ENCODE data around the gene ANO7. TPM values are rescaled to one million over a fixed set of nuclear protein-coding genes. Genes with fewer than 3 reads are reported as not detected.
A peak's percentile ranks its signal among the peaks of the same experiment; 100 is the strongest.

ANO7 gene
- total RNA-seq, 2 experiments from 2014 or later = 2.1 to 2.4 TPM

- Mint-ChIP-seq H3K9me3 (ENCODE audit: low read depth) (no peaks in the 10 kb centered on the region), H3K4me3 (no peak overlapping the region), H3K27ac (peak overlapping the region; percentile 11), H3K27me3 (no peaks in the 10 kb centered on the region), H3K4me1 (no peaks in the 10 kb centered on the region), H3K36me3 (ENCODE audit: low read depth) (peaks cover 84% of the 10 kb centered on the region)
- ATAC-seq (no peak), DNase-seq (no peak)
- intact Hi-C loops (cut with DNase I, micrococcal nuclease) = no loop called here
- CTCF ChIA-PET = no interaction called here
- POLR2A ChIA-PET = no interaction called here
Observed at GRCh38 chr2:241242306-241242705, 53.8 kb downstream of the ANO7 start.

GRCh38 chr2:241244368-241244767 is 55.9 kb downstream of the ANO7 start:
- H3K36me3 Mint-ChIP-seq (ENCODE audit: low read depth) = peaks cover 83% of the 10 kb centered on the region
- no peaks in the 10 kb centered on the region for H3K27me3 Mint-ChIP-seq
- no peak overlapping the region for H3K27ac Mint-ChIP-seq
- no peak for ATAC-seq
- intact Hi-C loops (cut with DNase I, micrococcal nuclease) = no loop called here
- no peak for DNase-seq
- ChIA-PET POLR2A (no interaction called here), CTCF (interaction anchor here (0.6 kb wide), 1 partner anchor 46 kb away, joined by 3 read pairs; no protein-coding TSS in a partner anchor)
- no peaks in the 10 kb centered on the region for H3K4me1 Mint-ChIP-seq
- H3K4me3 Mint-ChIP-seq = no peak overlapping the region
- H3K9me3 Mint-ChIP-seq (ENCODE audit: low read depth) = no peaks in the 10 kb centered on the region

GRCh38 chr2:241248289-241248688 is 59.8 kb downstream of the ANO7 start:
- intact Hi-C loops (cut with DNase I, micrococcal nuclease) = no loop called here
- ChIA-PET POLR2A (no interaction called here), CTCF (no interaction called here)
- ATAC-seq = no peak
- no peak overlapping the region for H3K4me3 Mint-ChIP-seq
- peaks cover 71% of the 10 kb centered on the region for H3K36me3 Mint-ChIP-seq (ENCODE audit: low read depth)
- H3K4me1 Mint-ChIP-seq = no peaks in the 10 kb centered on the region
- DNase-seq = no peak
- no peaks in the 10 kb centered on the region for H3K27me3 Mint-ChIP-seq
- no peak overlapping the region for H3K27ac Mint-ChIP-seq
- H3K9me3 Mint-ChIP-seq (ENCODE audit: low read depth) = no peaks in the 10 kb centered on the region

GRCh38 chr2:241248897-241249296 is 60.4 kb downstream of the ANO7 start:
- ChIA-PET CTCF (no interaction called here), POLR2A (no interaction called here)
- H3K4me3 Mint-ChIP-seq = no peak overlapping the region
- no peak for DNase-seq
- no peaks in the 10 kb centered on the region for H3K27me3 Mint-ChIP-seq
- peaks cover 71% of the 10 kb centered on the region for H3K36me3 Mint-ChIP-seq (ENCODE audit: low read depth)
- ATAC-seq = no peak
- intact Hi-C loops (cut with DNase I, micrococcal nuclease) = no loop called here
- no peaks in the 10 kb centered on the region for H3K9me3 Mint-ChIP-seq (ENCODE audit: low read depth)
- no peaks in the 10 kb centered on the region for H3K4me1 Mint-ChIP-seq
- H3K27ac Mint-ChIP-seq = no peak overlapping the region

GRCh38 chr2:241249654-241250053 is 61.2 kb downstream of the ANO7 start:
- Mint-ChIP-seq H3K27me3 (no peaks in the 10 kb centered on the region), H3K9me3 (ENCODE audit: low read depth) (no peaks in the 10 kb centered on the region), H3K4me3 (no peak overlapping the region), H3K36me3 (ENCODE audit: low read depth) (peaks cover 68% of the 10 kb centered on the region), H3K4me1 (no peaks in the 10 kb centered on the region), H3K27ac (no peak overlapping the region)
- ChIA-PET CTCF (no interaction called here), POLR2A (no interaction called here)
- intact Hi-C loops (cut with DNase I, micrococcal nuclease) = no loop called here
- ATAC-seq (no peak), DNase-seq (no peak)

- CTCF ChIA-PET = no interaction called here
- intact Hi-C loops (cut with DNase I, micrococcal nuclease) = no loop called here
Observed at GRCh38 chr2:241252778-241253475, 64.5 kb downstream of the ANO7 start.

GRCh38 chr2:241254904-241255351 is 66.5 kb downstream of the ANO7 start:
- Mint-ChIP-seq H3K36me3 (ENCODE audit: low read depth) (peaks cover 60% of the 10 kb centered on the region), H3K27me3 (no peaks in the 10 kb centered on the region), H3K4me1 (peaks cover 4% of the 10 kb centered on the region), H3K27ac (no peak overlapping the region), H3K9me3 (ENCODE audit: low read depth) (no peaks in the 10 kb centered on the region), H3K4me3 (no peak overlapping the region)
- ChIA-PET POLR2A (no interaction called here), CTCF (no interaction called here)
- intact Hi-C loops (cut with DNase I, micrococcal nuclease) = no loop called here
- DNase-seq (no peak), ATAC-seq (no peak)

More at GRCh38 chr2:241252778-241253475, 64.5 kb downstream of the ANO7 start:
- DNase-seq (no peak), ATAC-seq (no peak)
- Mint-ChIP-seq H3K4me1 (no peaks in the 10 kb centered on the region), H3K27me3 (no peaks in the 10 kb centered on the region), H3K4me3 (no peak overlapping the region), H3K9me3 (ENCODE audit: low read depth) (no peaks in the 10 kb centered on the region), H3K27ac (no peak overlapping the region), H3K36me3 (ENCODE audit: low read depth) (peaks cover 72% of the 10 kb centered on the region)
- POLR2A ChIA-PET = no interaction called here

GRCh38 chr2:241255542-241256167 is 67.2 kb downstream of the ANO7 start:
- Mint-ChIP-seq H3K27me3 (no peaks in the 10 kb centered on the region), H3K27ac (no peak overlapping the region), H3K4me1 (peaks cover 4% of the 10 kb centered on the region), H3K4me3 (no peak overlapping the region), H3K36me3 (ENCODE audit: low read depth) (peaks cover 64% of the 10 kb centered on the region), H3K9me3 (ENCODE audit: low read depth) (no peaks in the 10 kb centered on the region)
- no peak for DNase-seq
- ATAC-seq = no peak
- ChIA-PET CTCF (no interaction called here), POLR2A (no interaction called here)
- intact Hi-C loops (cut with DNase I, micrococcal nuclease) = no loop called here

GRCh38 chr2:241256168-241256545 is 67.7 kb downstream of the ANO7 start:
- H3K27me3 Mint-ChIP-seq = no peaks in the 10 kb centered on the region

GRCh38 chr2:241257419-241258032 is 69.0 kb downstream of the ANO7 start:
- Mint-ChIP-seq H3K4me3 (no peak overlapping the region), H3K9me3 (ENCODE audit: low read depth) (no peaks in the 10 kb centered on the region), H3K27me3 (no peaks in the 10 kb centered on the region), H3K27ac (no peak overlapping the region), H3K4me1 (peaks cover 4% of the 10 kb centered on the region), H3K36me3 (ENCODE audit: low read depth) (peaks cover 69% of the 10 kb centered on the region)
- ATAC-seq (no peak), DNase-seq (no peak)
- intact Hi-C loops (cut with DNase I, micrococcal nuclease) = no loop called here
- ChIA-PET CTCF (interaction anchor here (0.6 kb wide), 1 partner anchor 11 kb away, joined by 3 read pairs; no protein-coding TSS in a partner anchor), POLR2A (no interaction called here)

More at GRCh38 chr2:241256168-241256545, 67.7 kb downstream of the ANO7 start:
- no peak overlapping the region for H3K4me3 Mint-ChIP-seq
- no peak for DNase-seq
- ATAC-seq = no peak
- CTCF ChIA-PET = no interaction called here
- H3K36me3 Mint-ChIP-seq (ENCODE audit: low read depth) = peaks cover 65% of the 10 kb centered on the region
- POLR2A ChIA-PET = no interaction called here
- H3K27ac Mint-ChIP-seq = no peak overlapping the region
- no peaks in the 10 kb centered on the region for H3K9me3 Mint-ChIP-seq (ENCODE audit: low read depth)
- peaks cover 4% of the 10 kb centered on the region for H3K4me1 Mint-ChIP-seq
- intact Hi-C loops (cut with DNase I, micrococcal nuclease) = no loop called here

- Mint-ChIP-seq H3K9me3 (ENCODE audit: low read depth) (no peaks in the 10 kb centered on the region), H3K4me3 (no peak overlapping the region), H3K27ac (peak overlapping the region; percentile 13), H3K36me3 (ENCODE audit: low read depth) (peaks cover 67% of the 10 kb centered on the region), H3K27me3 (no peaks in the 10 kb centered on the region), H3K4me1 (peaks cover 4% of the 10 kb centered on the region)
- POLR2A ChIA-PET = no interaction called here
- ATAC-seq = no peak
- CTCF ChIA-PET = interaction anchor here (0.7 kb wide), 1 partner anchor 813 kb away, joined by 3 read pairs; no protein-coding TSS in a partner anchor
- DNase-seq = no peak
- intact Hi-C loops (cut with DNase I, micrococcal nuclease) = no loop called here
Observed at GRCh38 chr2:241258505-241259280, 70.2 kb downstream of the ANO7 start.
